ENCODE data around the gene MYADM. TPM values are rescaled to one million over a fixed set of nuclear protein-coding genes. Genes with fewer than 3 reads are reported as not detected.
"Not testable (repeated sequence)": the region's sequence is repeated elsewhere in the genome, so short reads cannot be mapped to it uniquely, and the experiment has no call there.

MYADM gene
- total and polyA plus RNA-seq, 4 donors, result 2.6 to 28.0 (median 6.6) TPM

- Histone ChIP-seq H3K36me3 (ENCODE audit: control insufficient read depth in 4 of 4, insufficient read depth in 3 of 4, low read depth in 1 of 4, low read length in 3 of 4) (no peaks in the 10 kb centered on the region), H3K4me1 (ENCODE audit: control insufficient read depth in 4 of 4, insufficient read depth in 4 of 4, low read length in 3 of 4) (no peaks in the 10 kb centered on the region), H3K9ac (ENCODE audit: low read depth in 1 of 2, low read length in 2 of 2) (no peak within 1 kb of the TSS), H3K4me3 (ENCODE audit: low read depth in 1 of 3, low read length in 3 of 3) (no peak within 1 kb of the TSS), H3K27ac (ENCODE audit: low read depth in 1 of 2, low read length in 2 of 2) (peak within 1 kb of the TSS in 1 of 2 donors; percentile 71), H3K9me3 (ENCODE audit: control insufficient read depth in 4 of 4, low read length in 3 of 4) (no peaks in the 10 kb centered on the region), H3K27me3 (ENCODE audit: control insufficient read depth in 4 of 4, insufficient read depth in 4 of 4, low read length in 3 of 4) (no peaks in the 10 kb centered on the region)
- TF ChIP-seq ZBTB33 (IDR thresholded peaks at IDR 0.05) (no peak), MAX (IDR thresholded peaks at IDR 0.05) (peak; percentile 62)
- DNase-seq (ENCODE audit: low spot score), result no peak
- 58% methylated on average over 14 of the region's 14 CpGs for WGBS
Observed at GRCh38 chr19:53824134-53824611, 43.5 kb upstream of the MYADM start, which contains the start of gene NLRP12. Gene NLRP12, minus strand, starts transcription at chr19:53824314. Its CDS starts 140 bp downstream, at chr19:53824174.

- H3K36me3 ChIP-seq (ENCODE audit: control insufficient read depth in 4 of 4, insufficient read depth in 3 of 4, low read depth in 1 of 4, low read length in 3 of 4), result no peaks in the 10 kb centered on the region
- TF ChIP-seq ZBTB33 (IDR thresholded peaks at IDR 0.05) (no peak), NR2F2 (IDR thresholded peaks at IDR 0.05) (no peak), SP1 (IDR thresholded peaks at IDR 0.05) (no peak), RAD21 (IDR thresholded peaks at IDR 0.05) (no peak)
- H3K4me1 ChIP-seq (ENCODE audit: control insufficient read depth in 4 of 4, insufficient read depth in 4 of 4, low read length in 3 of 4), result no peaks in the 10 kb centered on the region
- peaks cover 0 to 3% (median 0%) of the 10 kb centered on the region in 4 donors for H3K27me3 ChIP-seq (ENCODE audit: control insufficient read depth in 4 of 4, insufficient read depth in 4 of 4, low read length in 3 of 4)
- no peak for DNase-seq (ENCODE audit: low spot score)
- 67% methylated on average over 7 of the region's 7 CpGs for WGBS
- no peaks in the 10 kb centered on the region for H3K9me3 ChIP-seq (ENCODE audit: control insufficient read depth in 4 of 4, low read length in 3 of 4)
- H3K27ac ChIP-seq (ENCODE audit: low read depth in 1 of 2, low read length in 2 of 2), result no peak overlapping the region
- H3K9ac ChIP-seq (ENCODE audit: low read depth in 1 of 2, low read length in 2 of 2), result no peak overlapping the region
- no peak overlapping the region for H3K4me3 ChIP-seq (ENCODE audit: low read depth in 1 of 3, low read length in 3 of 3)
Observed at GRCh38 chr19:53826876-53827275, 40.8 kb upstream of the MYADM start.

GRCh38 chr19:53828531-53828930, 39.2 kb upstream of the MYADM start:
- H3K27ac ChIP-seq (ENCODE audit: low read depth in 1 of 2, low read length in 2 of 2), result no peak overlapping the region
- no peaks in the 10 kb centered on the region for H3K36me3 ChIP-seq (ENCODE audit: control insufficient read depth in 4 of 4, insufficient read depth in 3 of 4, low read depth in 1 of 4, low read length in 3 of 4)
- no peak for TF ChIP-seq CTCF (IDR thresholded peaks at IDR 0.05; ENCODE audit: low read depth, low read length, missing input control)
- no peak for TF ChIP-seq SP1 (IDR thresholded peaks at IDR 0.05)
- TF ChIP-seq TAF1 (conservative IDR thresholded peaks at IDR 0.05), result no peak
- no peak for TF ChIP-seq FOXA1 (IDR thresholded peaks at IDR 0.05)
- no peak for TF ChIP-seq YY1 (IDR thresholded peaks at IDR 0.05)
- no peak for TF ChIP-seq HNF4A (conservative IDR thresholded peaks at IDR 0.05)
- no peak for TF ChIP-seq EGR1 (IDR thresholded peaks at IDR 0.05; ENCODE audit: low read depth in 2 of 2)
- no peak for TF ChIP-seq RXRA (IDR thresholded peaks at IDR 0.05)
- TF ChIP-seq GABPA (IDR thresholded peaks at IDR 0.05 in 1 of 2, conservative IDR thresholded peaks at IDR 0.05 in 1 of 2), result no peak
- WGBS, result 48% methylated on average over 3 of the region's 3 CpGs
- H3K9ac ChIP-seq (ENCODE audit: low read depth in 1 of 2, low read length in 2 of 2), result no peak overlapping the region
- no peak for DNase-seq (ENCODE audit: low spot score)
- no peaks in the 10 kb centered on the region for H3K4me1 ChIP-seq (ENCODE audit: control insufficient read depth in 4 of 4, insufficient read depth in 4 of 4, low read length in 3 of 4)
- H3K4me3 ChIP-seq (ENCODE audit: low read depth in 1 of 3, low read length in 3 of 3), result no peak overlapping the region
- H3K27me3 ChIP-seq (ENCODE audit: control insufficient read depth in 4 of 4, insufficient read depth in 4 of 4, low read length in 3 of 4), result peaks cover 0 to 3% (median 0%) of the 10 kb centered on the region in 4 donors
- no peaks in the 10 kb centered on the region for H3K9me3 ChIP-seq (ENCODE audit: control insufficient read depth in 4 of 4, low read length in 3 of 4)

GRCh38 chr19:53832861-53833260, 34.8 kb upstream of the MYADM start:
- not testable (repeated sequence) for H3K4me3 ChIP-seq (ENCODE audit: low read depth in 1 of 3, low read length in 3 of 3); H3K4me1 ChIP-seq (ENCODE audit: control insufficient read depth in 4 of 4, insufficient read depth in 4 of 4, low read length in 3 of 4); H3K27me3 ChIP-seq (ENCODE audit: control insufficient read depth in 4 of 4, insufficient read depth in 4 of 4, low read length in 3 of 4); H3K27ac ChIP-seq (ENCODE audit: low read depth in 1 of 2, low read length in 2 of 2); H3K36me3 ChIP-seq (ENCODE audit: control insufficient read depth in 4 of 4, insufficient read depth in 3 of 4, low read depth in 1 of 4, low read length in 3 of 4); H3K9me3 ChIP-seq (ENCODE audit: control insufficient read depth in 4 of 4, low read length in 3 of 4); H3K9ac ChIP-seq (ENCODE audit: low read depth in 1 of 2, low read length in 2 of 2); DNase-seq (ENCODE audit: low spot score)
- WGBS, result 13% methylated on average over 10 of the region's 13 CpGs

GRCh38 chr19:53838446-53838845, 29.2 kb upstream of the MYADM start:
- H3K9ac ChIP-seq (ENCODE audit: low read depth in 1 of 2, low read length in 2 of 2); H3K27me3 ChIP-seq (ENCODE audit: control insufficient read depth in 4 of 4, insufficient read depth in 4 of 4, low read length in 3 of 4); H3K36me3 ChIP-seq (ENCODE audit: control insufficient read depth in 4 of 4, insufficient read depth in 3 of 4, low read depth in 1 of 4, low read length in 3 of 4); H3K9me3 ChIP-seq (ENCODE audit: control insufficient read depth in 4 of 4, low read length in 3 of 4); H3K4me3 ChIP-seq (ENCODE audit: low read depth in 1 of 3, low read length in 3 of 3); H3K4me1 ChIP-seq (ENCODE audit: control insufficient read depth in 4 of 4, insufficient read depth in 4 of 4, low read length in 3 of 4); DNase-seq (ENCODE audit: low spot score); H3K27ac ChIP-seq (ENCODE audit: low read depth in 1 of 2, low read length in 2 of 2): not testable (repeated sequence)
- WGBS, result 73% methylated on average over 5 of the region's 5 CpGs
